HG03159 (cell line): ENCODE results near the gene PCDHGB3.
"Not testable (repeated sequence)": the region's sequence is repeated elsewhere in the genome, so short reads cannot be mapped to it uniquely, and the experiment has no call there.

Experiments used
- ATAC-seq: cut with Tn5 transposase; IDR thresholded peaks from one replicate; pipeline ENCODE4 v1.9.1; 2021; ENCODE audit warnings: mild to moderate bottlenecking, moderate library complexity; ENCODE audit not compliant: unreplicated experiment

Gene PCDHGB3

DNA sequence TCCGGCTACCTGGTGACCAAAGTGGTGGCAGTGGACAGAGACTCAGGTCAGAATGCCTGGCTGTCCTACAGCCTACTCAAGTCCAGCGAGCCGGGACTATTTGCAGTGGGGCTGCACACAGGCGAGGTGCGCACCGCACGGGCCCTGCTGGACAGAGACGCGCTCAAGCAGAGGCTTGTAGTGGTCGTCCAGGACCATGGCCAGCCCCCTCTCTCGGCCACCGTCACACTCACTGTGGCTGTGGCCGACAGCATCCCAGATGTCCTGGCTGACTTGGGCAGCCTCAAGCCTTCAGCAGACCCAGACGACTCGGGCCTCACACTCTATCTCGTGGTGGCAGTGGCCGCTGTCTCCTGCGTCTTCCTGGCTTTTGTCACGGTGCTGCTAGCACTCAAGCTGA lies 13.1 kb upstream of the PCDHGB3 start:
- ATAC-seq, result no peak

- peak; percentile 57 for ATAC-seq
These were observed 10.1 kb upstream of the PCDHGB3 start, which contains the start of gene PCDHGB2 for GRCh38 chr5:141359790-141360426. PCDHGB2 (plus strand) TSS chr5:141359994; CDS start chr5:141360136, 142 bp downstream.

DNA sequence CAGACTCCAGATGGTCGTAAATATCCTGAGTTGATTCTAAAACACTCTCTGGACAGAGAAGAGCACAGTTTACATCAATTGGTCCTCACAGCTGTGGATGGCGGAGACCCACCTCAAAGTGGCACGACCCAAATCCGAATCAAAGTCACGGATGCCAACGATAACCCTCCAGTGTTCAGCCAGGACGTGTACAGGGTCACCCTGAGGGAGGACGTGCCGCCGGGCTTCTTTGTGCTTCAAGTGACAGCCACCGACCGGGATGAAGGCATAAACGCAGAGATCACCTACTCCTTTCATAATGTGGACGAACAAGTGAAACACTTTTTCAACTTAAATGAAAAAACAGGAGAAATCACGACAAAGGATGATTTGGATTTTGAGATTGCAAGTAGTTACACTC lies 9.4 kb upstream of the PCDHGB3 start:
- ATAC-seq, result no peak

DNA sequence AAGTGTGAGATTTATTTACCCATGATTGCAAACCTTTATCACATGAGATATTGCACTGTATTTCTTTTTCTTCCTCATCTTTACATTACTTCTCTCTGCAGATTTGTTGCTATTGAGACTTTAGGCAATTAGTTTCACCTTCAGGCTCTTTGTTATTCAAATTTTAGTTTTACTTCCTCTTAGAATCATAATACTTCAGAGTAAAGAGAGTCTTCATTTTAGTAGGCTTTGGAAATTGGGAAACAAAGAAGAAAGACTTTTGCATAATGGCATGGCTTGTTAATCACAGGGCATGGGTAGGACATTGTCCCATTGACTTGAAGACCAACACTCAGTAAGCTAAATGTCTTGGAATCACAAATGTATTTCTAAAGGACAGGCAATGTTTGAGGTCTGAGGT lies 7.3 kb upstream of the PCDHGB3 start:
- no peak for ATAC-seq

DNA sequence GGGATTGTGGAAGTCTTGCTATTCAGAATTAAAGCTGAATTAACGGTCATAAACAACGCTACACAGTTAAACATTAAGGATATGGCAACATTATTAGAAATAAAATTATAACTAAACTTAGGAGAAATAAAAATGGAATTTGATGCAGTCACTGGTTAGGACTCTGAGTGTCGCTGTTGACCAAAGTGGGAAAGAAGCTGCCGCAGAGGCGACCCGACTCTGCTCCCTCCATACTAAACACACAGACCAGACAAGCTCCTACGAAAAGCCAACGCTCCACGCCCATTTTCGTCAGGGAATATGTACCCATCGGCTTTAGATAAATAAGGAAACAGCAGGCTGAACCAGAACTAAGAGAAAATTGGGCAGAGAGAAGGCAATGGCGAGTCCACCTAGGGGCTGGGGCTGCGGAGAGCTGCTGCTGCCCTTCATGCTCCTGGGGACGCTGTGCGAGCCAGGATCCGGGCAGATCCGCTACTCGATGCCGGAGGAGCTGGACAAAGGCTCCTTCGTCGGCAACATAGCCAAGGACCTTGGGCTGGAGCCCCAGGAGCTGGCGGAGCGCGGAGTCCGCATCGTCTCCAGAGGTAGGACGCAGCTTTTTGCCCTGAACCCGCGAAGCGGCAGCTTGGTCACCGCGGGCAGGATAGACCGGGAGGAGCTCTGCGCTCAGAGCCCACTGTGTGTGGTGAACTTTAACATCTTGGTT lies 5.9 kb upstream of the PCDHGB3 start, which contains the start of gene PCDHGA5:
Gene PCDHGA5 (plus strand): TSS at position 211 of the 709 bp plus-strand sequence. CDS start 169 bp downstream, at position 380.
- no peak for ATAC-seq

DNA sequence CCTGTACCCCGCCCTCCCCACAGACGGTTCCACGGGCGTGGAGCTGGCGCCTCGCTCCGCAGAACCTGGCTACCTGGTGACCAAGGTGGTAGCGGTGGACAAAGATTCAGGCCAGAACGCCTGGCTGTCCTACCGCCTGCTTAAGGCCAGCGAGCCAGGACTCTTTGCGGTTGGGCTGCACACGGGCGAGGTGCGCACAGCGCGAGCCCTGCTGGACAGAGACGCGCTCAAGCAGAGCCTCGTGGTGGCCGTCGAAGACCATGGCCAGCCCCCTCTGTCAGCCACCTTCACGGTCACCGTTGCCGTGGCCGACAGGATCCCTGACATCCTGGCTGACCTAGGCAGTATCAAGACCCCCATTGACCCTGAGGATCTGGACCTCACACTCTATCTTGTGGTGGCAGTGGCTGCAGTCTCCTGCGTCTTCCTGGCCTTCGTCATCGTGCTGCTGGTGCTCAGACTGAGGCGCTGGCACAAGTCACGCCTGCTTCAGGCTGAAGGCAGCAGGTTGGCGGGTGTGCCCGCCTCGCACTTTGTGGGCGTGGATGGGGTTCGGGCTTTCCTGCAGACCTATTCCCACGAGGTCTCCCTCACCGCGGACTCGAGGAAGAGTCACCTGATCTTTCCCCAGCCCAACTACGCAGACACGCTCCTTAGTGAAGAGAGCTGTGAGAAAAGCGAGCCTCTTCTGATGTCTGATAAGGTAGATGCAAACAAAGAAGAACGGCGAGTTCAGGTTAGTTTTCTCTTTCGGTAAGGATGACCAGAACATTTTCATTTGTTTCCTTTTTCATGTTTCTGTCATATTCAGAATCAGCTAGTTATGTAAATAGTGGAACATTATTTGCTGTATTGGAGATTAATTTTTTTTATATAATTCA lies 3.8 kb upstream of the PCDHGB3 start:
- no peak for ATAC-seq

GRCh38 chr5:141371572-141372475 lies 1.8 kb downstream of the PCDHGB3 start:
- no peak for ATAC-seq

GRCh38 chr5:141373673-141374317 lies 3.8 kb downstream of the PCDHGB3 start, which contains the start of gene PCDHGA6:
PCDHGA6 (plus strand) TSS chr5:141373891; CDS start chr5:141374084, 193 bp downstream.
- no peak for ATAC-seq

DNA sequence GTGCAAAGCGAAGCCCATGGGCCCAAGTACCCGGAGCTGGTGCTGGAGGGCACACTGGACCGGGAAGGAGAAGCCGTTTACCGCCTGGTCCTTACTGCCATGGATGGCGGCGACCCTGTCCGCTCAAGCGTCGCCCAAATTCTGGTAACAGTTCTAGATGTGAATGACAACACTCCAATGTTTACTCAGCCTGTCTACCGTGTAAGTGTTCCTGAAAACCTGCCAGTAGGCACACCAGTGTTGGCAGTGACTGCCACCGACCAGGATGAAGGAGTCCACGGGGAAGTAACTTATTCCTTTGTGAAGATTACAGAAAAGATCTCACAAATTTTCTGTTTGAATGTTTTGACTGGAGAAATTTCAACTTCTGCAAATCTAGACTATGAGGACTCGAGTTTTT lies 4.6 kb downstream of the PCDHGB3 start:
- no peak for ATAC-seq

- ATAC-seq, result not testable (repeated sequence)
These were observed 5.6 kb downstream of the PCDHGB3 start for GRCh38 chr5:141375444-141376155.

GRCh38 chr5:141382469-141383294 lies 12.6 kb downstream of the PCDHGB3 start, which contains the start of gene PCDHGA7:
PCDHGA7 (plus strand) TSS chr5:141382742; CDS start chr5:141382900, 158 bp downstream.
- no peak for ATAC-seq

DNA sequence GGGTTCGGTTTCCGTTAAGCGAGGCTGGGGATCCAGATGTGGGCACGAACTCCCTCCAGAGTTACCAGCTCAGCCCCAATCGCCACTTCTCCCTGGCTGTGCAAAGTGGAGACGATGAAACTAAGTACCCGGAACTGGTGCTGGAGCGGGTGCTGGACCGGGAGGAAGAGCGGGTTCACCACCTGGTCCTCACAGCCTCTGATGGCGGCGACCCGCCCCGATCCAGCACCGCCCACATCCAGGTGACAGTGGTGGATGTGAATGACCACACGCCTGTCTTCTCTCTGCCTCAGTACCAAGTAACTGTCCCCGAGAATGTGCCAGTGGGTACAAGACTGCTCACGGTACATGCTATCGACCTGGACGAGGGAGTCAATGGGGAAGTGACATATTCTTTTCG lies 13.3 kb downstream of the PCDHGB3 start:
- ATAC-seq, result no peak

- no peak for ATAC-seq
These were observed 14.6 kb downstream of the PCDHGB3 start for GRCh38 chr5:141384471-141385267.

GRCh38 chr5:141387557-141388311 lies 17.7 kb downstream of the PCDHGB3 start, which contains the start of gene PCDHGB4:
PCDHGB4 (plus strand) TSS chr5:141387698; CDS start chr5:141387885, 187 bp downstream.
- not testable (repeated sequence) for ATAC-seq

DNA sequence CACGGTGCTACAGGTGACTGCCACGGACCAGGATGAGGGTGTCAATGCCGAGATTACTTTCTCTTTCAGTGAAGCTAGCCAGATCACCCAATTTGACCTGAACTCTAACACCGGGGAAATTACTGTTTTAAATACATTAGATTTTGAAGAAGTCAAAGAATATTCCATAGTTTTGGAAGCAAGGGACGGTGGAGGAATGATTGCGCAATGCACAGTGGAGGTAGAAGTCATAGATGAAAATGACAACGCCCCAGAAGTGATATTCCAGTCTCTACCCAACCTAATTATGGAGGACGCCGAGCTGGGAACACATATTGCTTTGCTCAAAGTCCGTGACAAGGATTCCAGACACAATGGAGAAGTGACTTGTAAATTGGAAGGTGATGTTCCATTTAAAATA lies 18.6 kb downstream of the PCDHGB3 start:
- ATAC-seq, result no peak
